Stomach (tissue), 4 donors: Measurements from ENCODE around the gene GADD45GIP1.

Experiments
- EP300 ChIP-seq: sonication (generic); formaldehyde crosslinking; IDR thresholded peaks from one replicate; pipeline ENCODE4 v1.6.1; 2017; ENCODE audit warnings: antibody characterized with exemption
- POLR2A ChIP-seq, 4 donors: fragments of 450-650 bp; IDR thresholded peaks; one replicate each; pipeline ENCODE4 v1.6.1; 2016; ENCODE audit warnings: antibody characterized with exemption in 4 of 4, control low read depth in 2 of 4, mild to moderate bottlenecking in 1 of 4, moderate library complexity in 1 of 4
- POLR2AphosphoS5 ChIP-seq, 3 donors: sonication (generic); formaldehyde crosslinking; IDR thresholded peaks; one replicate each; pipeline ENCODE4 v1.6.1; 2016; ENCODE audit warnings: antibody characterized with exemption in 3 of 3
- TF ChIP-seq, protein P1 (sequence below), 7 experiments: fragments of 450-650 bp in 4 of 7; fragments of 200-600 bp in 3 of 7; sonication (generic) in 3 of 7; IDR thresholded peaks; one replicate each; pipeline ENCODE4 v1.5.1; 2016 to 2019; ENCODE audit warnings: antibody characterized with exemption in 7 of 7, control low read depth in 2 of 7, mild to moderate bottlenecking in 1 of 7

DNA sequence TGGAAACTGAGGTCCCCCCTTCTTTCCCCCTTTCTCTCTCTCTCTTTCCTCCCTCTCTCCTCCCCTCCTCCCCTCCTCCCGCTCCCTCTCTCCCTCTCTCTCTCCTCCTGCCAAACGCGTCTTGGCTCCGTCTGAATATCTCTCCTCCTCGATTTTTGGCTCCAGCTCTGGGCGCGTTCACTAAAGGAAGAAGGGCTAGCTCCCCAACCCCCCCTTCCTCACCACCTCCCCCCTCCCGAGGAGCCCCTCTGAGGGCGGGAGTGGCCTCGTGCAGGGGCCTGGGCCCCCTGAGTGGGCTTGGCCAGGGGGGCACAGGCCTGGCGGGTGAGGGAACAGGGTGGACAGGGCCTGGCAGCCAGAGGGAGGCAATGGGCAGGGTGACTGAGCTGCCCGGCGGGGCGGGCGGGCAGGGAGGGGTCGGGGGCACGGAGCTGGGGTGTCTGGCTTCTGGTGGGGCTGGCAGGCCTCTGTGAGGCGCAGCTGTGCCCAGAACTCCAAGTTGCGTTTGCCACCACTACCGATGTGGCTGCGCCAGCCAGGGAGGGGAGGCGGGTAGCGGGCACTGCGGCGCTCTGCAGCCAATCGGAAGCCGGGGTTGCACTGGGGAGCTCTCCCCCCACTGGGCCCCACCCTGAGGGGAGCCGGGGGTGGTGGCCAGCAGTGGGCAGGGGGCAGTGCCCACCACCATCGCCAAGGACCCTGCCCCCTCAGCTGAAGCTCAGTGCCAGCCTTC is 45.3 kb upstream of the GADD45GIP1 start:
- TF ChIP-seq, protein P1, sequence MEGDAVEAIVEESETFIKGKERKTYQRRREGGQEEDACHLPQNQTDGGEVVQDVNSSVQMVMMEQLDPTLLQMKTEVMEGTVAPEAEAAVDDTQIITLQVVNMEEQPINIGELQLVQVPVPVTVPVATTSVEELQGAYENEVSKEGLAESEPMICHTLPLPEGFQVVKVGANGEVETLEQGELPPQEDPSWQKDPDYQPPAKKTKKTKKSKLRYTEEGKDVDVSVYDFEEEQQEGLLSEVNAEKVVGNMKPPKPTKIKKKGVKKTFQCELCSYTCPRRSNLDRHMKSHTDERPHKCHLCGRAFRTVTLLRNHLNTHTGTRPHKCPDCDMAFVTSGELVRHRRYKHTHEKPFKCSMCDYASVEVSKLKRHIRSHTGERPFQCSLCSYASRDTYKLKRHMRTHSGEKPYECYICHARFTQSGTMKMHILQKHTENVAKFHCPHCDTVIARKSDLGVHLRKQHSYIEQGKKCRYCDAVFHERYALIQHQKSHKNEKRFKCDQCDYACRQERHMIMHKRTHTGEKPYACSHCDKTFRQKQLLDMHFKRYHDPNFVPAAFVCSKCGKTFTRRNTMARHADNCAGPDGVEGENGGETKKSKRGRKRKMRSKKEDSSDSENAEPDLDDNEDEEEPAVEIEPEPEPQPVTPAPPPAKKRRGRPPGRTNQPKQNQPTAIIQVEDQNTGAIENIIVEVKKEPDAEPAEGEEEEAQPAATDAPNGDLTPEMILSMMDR (IDR thresholded peaks at IDR 0.05) = no peak
- TF ChIP-seq POLR2A (IDR thresholded peaks at IDR 0.05) = no peak
- TF ChIP-seq EP300 = no peak
- TF ChIP-seq POLR2AphosphoS5 (IDR thresholded peaks at IDR 0.05) = peak in 1 of 3 donors; percentile 29
